IPS-18c (cell line): Measurements from ENCODE around the gene MAP3K6.

Experiments used
- H3K4me3 ChIP-seq: 2 replicates; pipeline ENCODE4 v1.7.0; 2013; ENCODE audit warnings: low read depth, mild to moderate bottlenecking, low read length, moderate library complexity; ENCODE audit not compliant: insufficient read depth
- H3K9me3 ChIP-seq: one replicate; pipeline ENCODE4 v1.6.1; 2013; ENCODE audit warnings: mild to moderate bottlenecking, low read length, moderate library complexity; ENCODE audit not compliant: control insufficient read depth, insufficient read depth

The MAP3K6 gene

DNA sequence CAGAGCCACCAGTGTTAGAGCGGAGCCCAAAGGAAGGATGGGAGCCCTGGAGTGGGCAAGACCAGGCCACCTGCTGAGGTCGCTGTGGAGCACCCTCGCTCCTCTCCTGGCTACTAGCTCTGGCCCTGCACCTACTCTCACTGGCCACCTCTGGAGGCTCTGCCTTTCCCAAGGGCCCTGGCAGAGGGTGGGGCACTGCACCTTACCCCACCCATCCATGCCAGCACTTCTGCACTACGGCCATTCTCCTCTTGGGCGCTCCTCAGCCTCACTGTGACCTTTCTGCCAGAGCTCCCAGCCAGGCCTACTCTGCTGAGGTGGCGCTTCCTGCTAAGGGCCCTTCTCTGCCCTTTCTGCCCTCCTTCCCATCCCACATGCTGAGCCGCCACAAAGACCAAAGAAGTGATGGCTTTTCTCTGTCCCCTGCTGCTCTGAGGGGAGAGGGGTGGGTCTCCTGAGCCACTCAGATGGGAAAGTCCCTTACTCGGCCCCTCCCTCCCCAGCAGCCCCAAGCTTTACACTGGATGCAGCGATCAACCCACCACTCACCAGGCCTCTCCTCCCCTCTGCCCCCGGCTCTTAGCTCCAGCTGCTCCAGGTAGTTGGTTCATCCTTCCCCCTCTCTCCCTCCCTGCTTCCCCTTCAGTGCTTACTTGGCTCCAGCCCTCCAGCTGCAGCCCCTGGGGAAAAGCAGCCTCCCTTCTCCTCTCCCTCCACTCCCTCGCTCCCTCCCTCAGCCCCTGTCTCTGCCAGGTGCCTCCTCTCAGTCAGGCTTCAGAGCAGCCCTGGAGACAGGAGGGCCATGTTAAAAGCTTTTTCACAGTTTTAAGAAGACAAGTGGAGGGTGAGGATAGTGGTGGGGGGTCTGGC is 59.6 kb downstream of the MAP3K6 start:
- H3K9me3 ChIP-seq = no peaks in the 10 kb centered on the region
- H3K4me3 ChIP-seq = no peak overlapping the region; the same call in 1 of the 2 replicates

DNA sequence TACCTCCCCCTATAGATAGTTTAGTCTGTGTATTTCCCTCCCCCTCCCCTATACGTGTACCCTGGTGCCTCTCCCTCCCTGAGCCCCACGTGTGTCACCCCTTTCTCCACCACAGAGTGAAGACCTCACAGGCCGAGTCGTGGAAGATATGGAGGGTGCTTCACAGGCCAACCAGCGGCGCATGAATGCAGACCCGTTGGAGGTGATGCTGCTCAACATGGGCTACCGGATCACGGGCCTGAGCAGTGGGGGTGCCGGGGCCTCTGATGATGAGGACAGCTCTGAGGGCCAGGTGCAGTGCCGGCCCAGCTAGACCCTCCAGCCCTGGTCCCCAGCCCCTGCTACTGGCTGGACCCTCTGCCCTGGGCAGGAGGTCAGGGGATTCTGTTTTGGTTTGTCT is 60.7 kb downstream of the MAP3K6 start:
- no peaks in the 10 kb centered on the region for H3K9me3 ChIP-seq
- no peak overlapping the region for H3K4me3 ChIP-seq
